Measurements from ENCODE around the gene WDFY3.

The WDFY3 gene

GRCh38 chr4:84936123-84936522 is 30.4 kb downstream of the WDFY3 start:
- H3K27ac Mint-ChIP-seq: no peak overlapping the region
- H3K4me3 Mint-ChIP-seq: no peak overlapping the region
- no peak for DNase-seq (ENCODE audit: low spot score)
- no peaks in the 10 kb centered on the region for H3K36me3 Mint-ChIP-seq (ENCODE audit: low read depth)
- no peaks in the 10 kb centered on the region for H3K27me3 Mint-ChIP-seq (ENCODE audit: low read depth)
- H3K9me3 Mint-ChIP-seq: peaks cover 10% of the 10 kb centered on the region
- H3K4me1 Mint-ChIP-seq (ENCODE audit: low read depth): no peaks in the 10 kb centered on the region

GRCh38 chr4:84932462-84932861 is 34.0 kb downstream of the WDFY3 start:
- no peaks in the 10 kb centered on the region for H3K36me3 Mint-ChIP-seq (ENCODE audit: low read depth)
- no peak overlapping the region for H3K27ac Mint-ChIP-seq
- peaks cover 3% of the 10 kb centered on the region for H3K9me3 Mint-ChIP-seq
- DNase-seq (ENCODE audit: low spot score): no peak
- H3K4me1 Mint-ChIP-seq (ENCODE audit: low read depth): no peaks in the 10 kb centered on the region
- no peaks in the 10 kb centered on the region for H3K27me3 Mint-ChIP-seq (ENCODE audit: low read depth)
- no peak overlapping the region for H3K4me3 Mint-ChIP-seq

- H3K27me3 Mint-ChIP-seq (ENCODE audit: low read depth): no peaks in the 10 kb centered on the region
- no peak for DNase-seq (ENCODE audit: low spot score)
- no peaks in the 10 kb centered on the region for H3K4me1 Mint-ChIP-seq (ENCODE audit: low read depth)
- no peak overlapping the region for H3K4me3 Mint-ChIP-seq
- no peaks in the 10 kb centered on the region for H3K36me3 Mint-ChIP-seq (ENCODE audit: low read depth)
- no peak overlapping the region for H3K27ac Mint-ChIP-seq
- no peaks in the 10 kb centered on the region for H3K9me3 Mint-ChIP-seq
Observed at GRCh38 chr4:84931961-84932360, 34.5 kb downstream of the WDFY3 start.

GRCh38 chr4:84931274-84931673 is 35.2 kb downstream of the WDFY3 start:
- Mint-ChIP-seq H3K27ac (no peak overlapping the region), H3K36me3 (ENCODE audit: low read depth) (no peaks in the 10 kb centered on the region), H3K9me3 (no peaks in the 10 kb centered on the region), H3K4me3 (no peak overlapping the region), H3K27me3 (ENCODE audit: low read depth) (no peaks in the 10 kb centered on the region), H3K4me1 (ENCODE audit: low read depth) (no peaks in the 10 kb centered on the region)
- no peak for DNase-seq (ENCODE audit: low spot score)

GRCh38 chr4:84928089-84928488 is 38.4 kb downstream of the WDFY3 start:
- no peak overlapping the region for H3K27ac Mint-ChIP-seq
- H3K36me3 Mint-ChIP-seq (ENCODE audit: low read depth): no peaks in the 10 kb centered on the region
- no peaks in the 10 kb centered on the region for H3K9me3 Mint-ChIP-seq

GRCh38 chr4:84927428-84927827 is 39.1 kb downstream of the WDFY3 start:
- no peak for DNase-seq (ENCODE audit: low spot score)
- Mint-ChIP-seq H3K36me3 (ENCODE audit: low read depth) (no peaks in the 10 kb centered on the region), H3K4me1 (ENCODE audit: low read depth) (no peaks in the 10 kb centered on the region), H3K4me3 (no peak overlapping the region), H3K27me3 (ENCODE audit: low read depth) (no peaks in the 10 kb centered on the region), H3K27ac (no peak overlapping the region), H3K9me3 (no peaks in the 10 kb centered on the region)

More at GRCh38 chr4:84928089-84928488, 38.4 kb downstream of the WDFY3 start:
- Mint-ChIP-seq H3K27me3 (ENCODE audit: low read depth) (no peaks in the 10 kb centered on the region), H3K4me1 (ENCODE audit: low read depth) (no peaks in the 10 kb centered on the region), H3K4me3 (no peak overlapping the region)
- no peak for DNase-seq (ENCODE audit: low spot score)

GRCh38 chr4:84925558-84925957 is 40.9 kb downstream of the WDFY3 start:
- no peak overlapping the region for H3K4me3 Mint-ChIP-seq
- no peaks in the 10 kb centered on the region for H3K27me3 Mint-ChIP-seq (ENCODE audit: low read depth)
- no peaks in the 10 kb centered on the region for H3K4me1 Mint-ChIP-seq (ENCODE audit: low read depth)
- H3K36me3 Mint-ChIP-seq (ENCODE audit: low read depth): no peaks in the 10 kb centered on the region
- H3K9me3 Mint-ChIP-seq: no peaks in the 10 kb centered on the region
- DNase-seq (ENCODE audit: low spot score): no peak
- no peak overlapping the region for H3K27ac Mint-ChIP-seq

GRCh38 chr4:84924434-84924833 is 42.1 kb downstream of the WDFY3 start:
- Mint-ChIP-seq H3K27me3 (ENCODE audit: low read depth) (no peaks in the 10 kb centered on the region), H3K27ac (no peak overlapping the region), H3K36me3 (ENCODE audit: low read depth) (no peaks in the 10 kb centered on the region), H3K9me3 (no peaks in the 10 kb centered on the region), H3K4me1 (ENCODE audit: low read depth) (no peaks in the 10 kb centered on the region), H3K4me3 (no peak overlapping the region)
- no peak for DNase-seq (ENCODE audit: low spot score)

- no peaks in the 10 kb centered on the region for H3K27me3 Mint-ChIP-seq (ENCODE audit: low read depth)
- no peaks in the 10 kb centered on the region for H3K36me3 Mint-ChIP-seq (ENCODE audit: low read depth)
- no peaks in the 10 kb centered on the region for H3K9me3 Mint-ChIP-seq
- no peaks in the 10 kb centered on the region for H3K4me1 Mint-ChIP-seq (ENCODE audit: low read depth)
- no peak overlapping the region for H3K27ac Mint-ChIP-seq
- no peak overlapping the region for H3K4me3 Mint-ChIP-seq
- DNase-seq (ENCODE audit: low spot score): no peak
Observed at GRCh38 chr4:84920617-84921016, 45.9 kb downstream of the WDFY3 start.

- Mint-ChIP-seq H3K4me3 (no peak overlapping the region), H3K27me3 (ENCODE audit: low read depth) (no peaks in the 10 kb centered on the region), H3K4me1 (ENCODE audit: low read depth) (no peaks in the 10 kb centered on the region), H3K36me3 (ENCODE audit: low read depth) (no peaks in the 10 kb centered on the region), H3K27ac (no peak overlapping the region), H3K9me3 (no peaks in the 10 kb centered on the region)
- DNase-seq (ENCODE audit: low spot score): no peak
Observed at GRCh38 chr4:84917869-84918600, 48.5 kb downstream of the WDFY3 start.

GRCh38 chr4:84917086-84917821 is 49.2 kb downstream of the WDFY3 start:
- no peak overlapping the region for H3K4me3 Mint-ChIP-seq
- H3K27me3 Mint-ChIP-seq (ENCODE audit: low read depth): no peaks in the 10 kb centered on the region
- H3K27ac Mint-ChIP-seq: no peak overlapping the region
- no peaks in the 10 kb centered on the region for H3K9me3 Mint-ChIP-seq
- no peak for DNase-seq (ENCODE audit: low spot score)
- no peaks in the 10 kb centered on the region for H3K4me1 Mint-ChIP-seq (ENCODE audit: low read depth)
- no peaks in the 10 kb centered on the region for H3K36me3 Mint-ChIP-seq (ENCODE audit: low read depth)

GRCh38 chr4:84916227-84916626 is 50.3 kb downstream of the WDFY3 start:
- Mint-ChIP-seq H3K4me3 (no peak overlapping the region), H3K4me1 (ENCODE audit: low read depth) (no peaks in the 10 kb centered on the region), H3K36me3 (ENCODE audit: low read depth) (no peaks in the 10 kb centered on the region), H3K27me3 (ENCODE audit: low read depth) (no peaks in the 10 kb centered on the region), H3K27ac (no peak overlapping the region), H3K9me3 (no peaks in the 10 kb centered on the region)
- DNase-seq (ENCODE audit: low spot score): no peak

GRCh38 chr4:84915396-84915780 is 51.1 kb downstream of the WDFY3 start:
- no peak overlapping the region for H3K4me3 Mint-ChIP-seq
- no peaks in the 10 kb centered on the region for H3K36me3 Mint-ChIP-seq (ENCODE audit: low read depth)
- no peaks in the 10 kb centered on the region for H3K9me3 Mint-ChIP-seq
- H3K27me3 Mint-ChIP-seq (ENCODE audit: low read depth): no peaks in the 10 kb centered on the region
- H3K4me1 Mint-ChIP-seq (ENCODE audit: low read depth): no peaks in the 10 kb centered on the region
- H3K27ac Mint-ChIP-seq: no peak overlapping the region
- no peak for DNase-seq (ENCODE audit: low spot score)

- Mint-ChIP-seq H3K9me3 (no peaks in the 10 kb centered on the region), H3K27ac (no peak overlapping the region), H3K4me1 (ENCODE audit: low read depth) (no peaks in the 10 kb centered on the region), H3K27me3 (ENCODE audit: low read depth) (no peaks in the 10 kb centered on the region), H3K36me3 (ENCODE audit: low read depth) (no peaks in the 10 kb centered on the region), H3K4me3 (no peak overlapping the region)
- DNase-seq (ENCODE audit: low spot score): no peak
Observed at GRCh38 chr4:84914686-84915395, 51.6 kb downstream of the WDFY3 start.
